Immature natural killer cell (primary cell): ENCODE measurements around the gene CNIH3. TPM values are rescaled to one million over a fixed set of nuclear protein-coding genes. Genes with fewer than 3 reads are reported as not detected.

Experiments used
- DNase-seq, 3 donors: peaks; one replicate each; pipeline ENCODE4 v3.0.0; 2022; ENCODE audit warnings: mixed read lengths in 1 of 3
- H3K27ac Mint-ChIP-seq, 6 donors: one replicate each; pipeline ENCODE4 v1.8.0; 2020; ENCODE audit warnings: mixed read lengths in 6 of 6, mild to moderate bottlenecking in 5 of 6, inconsistent platforms in 4 of 6, moderate library complexity in 3 of 6
- H3K27me3 Mint-ChIP-seq, 3 donors: one replicate each; pipeline ENCODE4 v1.8.0; 2020 to 2021; ENCODE audit warnings: low read depth in 3 of 3, mild to moderate bottlenecking in 3 of 3, mixed read lengths in 3 of 3, moderate library complexity in 3 of 3, inconsistent platforms in 1 of 3
- H3K36me3 Mint-ChIP-seq, 3 donors: one replicate each; pipeline ENCODE4 v1.8.0; 2020; ENCODE audit warnings: mixed read lengths in 3 of 3, inconsistent platforms in 2 of 3, mild to moderate bottlenecking in 2 of 3
- H3K4me1 Mint-ChIP-seq, 2 donors: one replicate each; pipeline ENCODE4 v1.8.0; 2020; ENCODE audit warnings: inconsistent platforms in 2 of 2, mild to moderate bottlenecking in 2 of 2, mixed read lengths in 2 of 2, moderate library complexity in 1 of 2
- H3K4me3 Mint-ChIP-seq, 5 donors: one replicate each; pipeline ENCODE4 v1.8.0; 2020; ENCODE audit warnings: mild to moderate bottlenecking in 5 of 5, mixed read lengths in 5 of 5, inconsistent platforms in 3 of 5, moderate library complexity in 3 of 5
- H3K9me3 Mint-ChIP-seq, 6 donors: one replicate each; pipeline ENCODE4 v1.8.0; 2020; ENCODE audit warnings: mild to moderate bottlenecking in 6 of 6, mixed read lengths in 6 of 6, inconsistent platforms in 4 of 6, moderate library complexity in 3 of 6
- polyA plus RNA-seq, 3 donors: library from polyadenylated mRNA; unstranded; fragments of 300-500 nt; fragmentation: Illumina TruSeq; gene quantifications; one replicate each; pipeline ENCODE4 v1.2.3, GENCODE V29; 2021

The CNIH3 gene
- polyA plus RNA-seq, 3 donors from 2014 or later: 1.3 to 2.0 (median 1.7) TPM

GRCh38 chr1:224592636-224593582 lies 23.2 kb upstream of the CNIH3 start:
- Mint-ChIP-seq H3K9me3 (no peaks in the 10 kb centered on the region), H3K36me3 (no peaks in the 10 kb centered on the region), H3K27ac (peak overlapping the region in 3 of 6 donors; percentile 32 to 62 (median 48)), H3K4me3 (peak overlapping the region in 4 of 5 donors; percentile 13 to 60 (median 38)), H3K27me3 (peaks cover 0 to 6% (median 0%) of the 10 kb centered on the region in 3 donors), H3K4me1 (peaks cover 18 to 19% of the 10 kb centered on the region in 2 donors)
- DNase-seq: peak; percentile 23 to 37 (median 23)

GRCh38 chr1:224594360-224594759 lies 21.8 kb upstream of the CNIH3 start:
- H3K27ac Mint-ChIP-seq: no peak overlapping the region
- peaks cover 18 to 19% of the 10 kb centered on the region in 2 donors for H3K4me1 Mint-ChIP-seq
- no peaks in the 10 kb centered on the region for H3K9me3 Mint-ChIP-seq
- no peaks in the 10 kb centered on the region for H3K36me3 Mint-ChIP-seq
- DNase-seq: no peak
- no peak overlapping the region for H3K4me3 Mint-ChIP-seq
- peaks cover 0 to 6% (median 0%) of the 10 kb centered on the region in 3 donors for H3K27me3 Mint-ChIP-seq

GRCh38 chr1:224594851-224595250 lies 21.3 kb upstream of the CNIH3 start:
- H3K4me3 Mint-ChIP-seq: no peak overlapping the region
- no peak for DNase-seq
- no peaks in the 10 kb centered on the region for H3K36me3 Mint-ChIP-seq
- H3K4me1 Mint-ChIP-seq: peaks cover 18 to 19% of the 10 kb centered on the region in 2 donors
- no peak overlapping the region for H3K27ac Mint-ChIP-seq
- no peaks in the 10 kb centered on the region for H3K9me3 Mint-ChIP-seq
- peaks cover 0 to 6% (median 0%) of the 10 kb centered on the region in 3 donors for H3K27me3 Mint-ChIP-seq

GRCh38 chr1:224605482-224606181 lies 10.5 kb upstream of the CNIH3 start:
- Mint-ChIP-seq H3K9me3 (no peaks in the 10 kb centered on the region), H3K27me3 (peaks cover 2 to 17% (median 6%) of the 10 kb centered on the region in 3 donors), H3K4me1 (no peaks in the 10 kb centered on the region), H3K36me3 (no peaks in the 10 kb centered on the region), H3K27ac (no peak overlapping the region), H3K4me3 (no peak overlapping the region)
- DNase-seq: no peak

GRCh38 chr1:224607188-224608148 lies 8.6 kb upstream of the CNIH3 start:
- Mint-ChIP-seq H3K27me3 (peaks cover 2 to 24% (median 6%) of the 10 kb centered on the region in 3 donors), H3K4me3 (no peak overlapping the region), H3K4me1 (no peaks in the 10 kb centered on the region), H3K27ac (no peak overlapping the region), H3K36me3 (peaks cover 0 to 3% (median 0%) of the 10 kb centered on the region in 3 donors), H3K9me3 (no peaks in the 10 kb centered on the region)
- no peak for DNase-seq

GRCh38 chr1:224609333-224609732 lies 6.8 kb upstream of the CNIH3 start:
- Mint-ChIP-seq H3K36me3 (peaks cover 0 to 5% (median 0%) of the 10 kb centered on the region in 3 donors), H3K4me3 (no peak overlapping the region), H3K27me3 (peaks cover 3 to 15% (median 6%) of the 10 kb centered on the region in 3 donors), H3K27ac (no peak overlapping the region), H3K4me1 (no peaks in the 10 kb centered on the region), H3K9me3 (no peaks in the 10 kb centered on the region)
- DNase-seq: no peak

- Mint-ChIP-seq H3K4me3 (no peak overlapping the region), H3K27ac (no peak overlapping the region), H3K4me1 (peaks cover 11 to 12% of the 10 kb centered on the region in 2 donors), H3K27me3 (peaks cover 10 to 29% (median 11%) of the 10 kb centered on the region in 3 donors), H3K9me3 (no peaks in the 10 kb centered on the region), H3K36me3 (peaks cover 0 to 5% (median 0%) of the 10 kb centered on the region in 3 donors)
- DNase-seq: no peak
Measured at GRCh38 chr1:224612246-224612645, 3.9 kb upstream of the CNIH3 start.

- Mint-ChIP-seq H3K36me3 (peaks cover 0 to 5% (median 0%) of the 10 kb centered on the region in 3 donors), H3K27ac (no peak overlapping the region), H3K4me1 (peaks cover 12 to 13% of the 10 kb centered on the region in 2 donors), H3K4me3 (no peak overlapping the region), H3K27me3 (peaks cover 15 to 36% (median 17%) of the 10 kb centered on the region in 3 donors), H3K9me3 (no peaks in the 10 kb centered on the region)
- no peak for DNase-seq
Measured at GRCh38 chr1:224613486-224613885, 2.6 kb upstream of the CNIH3 start.

- peak overlapping the region; percentile 52 to 74 (median 60) for H3K4me3 Mint-ChIP-seq
- peaks cover 0 to 11% (median 0%) of the 10 kb centered on the region in 3 donors for H3K36me3 Mint-ChIP-seq
- no peak overlapping the region for H3K27ac Mint-ChIP-seq
- H3K4me1 Mint-ChIP-seq: peaks cover 12 to 13% of the 10 kb centered on the region in 2 donors
- DNase-seq: no peak
- peaks cover 0 to 2% (median 0%) of the 10 kb centered on the region in 6 donors for H3K9me3 Mint-ChIP-seq
- H3K27me3 Mint-ChIP-seq: peaks cover 12 to 41% (median 15%) of the 10 kb centered on the region in 3 donors
Measured at GRCh38 chr1:224616756-224617409, 766 bp downstream of the CNIH3 start.

- H3K36me3 Mint-ChIP-seq: peaks cover 0 to 11% (median 0%) of the 10 kb centered on the region in 3 donors
- peaks cover 12 to 13% of the 10 kb centered on the region in 2 donors for H3K4me1 Mint-ChIP-seq
- no peak for DNase-seq
- H3K9me3 Mint-ChIP-seq: peaks cover 0 to 9% (median 0%) of the 10 kb centered on the region in 6 donors
- peaks cover 15 to 39% (median 15%) of the 10 kb centered on the region in 3 donors for H3K27me3 Mint-ChIP-seq
- H3K4me3 Mint-ChIP-seq: peak overlapping the region in 3 of 5 donors; percentile 24 to 39 (median 25)
- H3K27ac Mint-ChIP-seq: peak overlapping the region in 2 of 6 donors; percentile 28 to 29
Measured at GRCh38 chr1:224617410-224618355, 1.6 kb downstream of the CNIH3 start.

GRCh38 chr1:224619209-224619608 lies 3.1 kb downstream of the CNIH3 start:
- Mint-ChIP-seq H3K4me1 (peaks cover 26 to 27% of the 10 kb centered on the region in 2 donors), H3K9me3 (peaks cover 0 to 9% (median 0%) of the 10 kb centered on the region in 6 donors), H3K36me3 (peaks cover 0 to 11% (median 3%) of the 10 kb centered on the region in 3 donors), H3K27me3 (peaks cover 14 to 44% (median 24%) of the 10 kb centered on the region in 3 donors), H3K27ac (peak overlapping the region in 3 of 6 donors; percentile 9 to 52 (median 20)), H3K4me3 (no peak overlapping the region)
- no peak for DNase-seq
